Ascending aorta (tissue), 2 donors: ENCODE results near the gene LAMA2. TPM values are rescaled to one million over a fixed set of nuclear protein-coding genes. Genes with fewer than 3 reads are reported as not detected.

Experiments used
- DNase-seq, 2 donors: peaks; one replicate each; pipeline ENCODE4 v3.0.0-alpha.2; 2019; ENCODE audit warnings: low spot score in 2 of 2
- H3K27ac ChIP-seq, 2 donors: fragments of 200-600 bp; sonication (generic); one replicate each; pipeline ENCODE4 v1.5.1; 2016 to 2017; ENCODE audit warnings: mild to moderate bottlenecking in 1 of 2
- H3K27me3 ChIP-seq: fragments of 200-600 bp; sonication (generic); one replicate; pipeline ENCODE4 v1.5.1; 2017
- H3K36me3 ChIP-seq, 2 donors: fragments of 200-600 bp; sonication (generic); one replicate each; pipeline ENCODE4 v1.5.1; 2016
- H3K4me1 ChIP-seq, 2 donors: fragments of 200-600 bp; sonication (generic); one replicate each; pipeline ENCODE4 v1.5.1; 2016 to 2017; ENCODE audit warnings: mild to moderate bottlenecking in 1 of 2
- H3K4me3 ChIP-seq, 2 donors: fragments of 200-600 bp; sonication (generic); one replicate each; pipeline ENCODE4 v1.5.1; 2016 to 2017; ENCODE audit warnings: mild to moderate bottlenecking in 1 of 2
- H3K9me3 ChIP-seq, 2 donors: fragments of 200-600 bp; sonication (generic); one replicate each; pipeline ENCODE4 v1.5.1; 2016
- intact Hi-C: fragments of 100-400 bp; cut with DNase I; formaldehyde crosslinking; loops from one replicate; pipeline ENCODE4 v1.15.1; 2023
- total RNA-seq: library from RNA; depleted of rRNA; stranded (reverse); fragments of >200 nt; gene quantifications from one replicate; pipeline ENCODE4 v1.1.0, GENCODE V29; 2016
- TF ChIP-seq, protein P1 (sequence below), 3 experiments: fragments of 200-600 bp in 2 of 3; fragments of 450-650 bp in 1 of 3; sonication (generic) in 2 of 3; IDR thresholded peaks; one replicate each; pipeline ENCODE4 v1.5.1; 2016 to 2019; ENCODE audit warnings: antibody characterized with exemption in 3 of 3, mild to moderate bottlenecking in 1 of 3, moderate library complexity in 1 of 3

LAMA2 gene
- total RNA-seq, 1 donor from 2014 or later = 45.2 TPM

DNA sequence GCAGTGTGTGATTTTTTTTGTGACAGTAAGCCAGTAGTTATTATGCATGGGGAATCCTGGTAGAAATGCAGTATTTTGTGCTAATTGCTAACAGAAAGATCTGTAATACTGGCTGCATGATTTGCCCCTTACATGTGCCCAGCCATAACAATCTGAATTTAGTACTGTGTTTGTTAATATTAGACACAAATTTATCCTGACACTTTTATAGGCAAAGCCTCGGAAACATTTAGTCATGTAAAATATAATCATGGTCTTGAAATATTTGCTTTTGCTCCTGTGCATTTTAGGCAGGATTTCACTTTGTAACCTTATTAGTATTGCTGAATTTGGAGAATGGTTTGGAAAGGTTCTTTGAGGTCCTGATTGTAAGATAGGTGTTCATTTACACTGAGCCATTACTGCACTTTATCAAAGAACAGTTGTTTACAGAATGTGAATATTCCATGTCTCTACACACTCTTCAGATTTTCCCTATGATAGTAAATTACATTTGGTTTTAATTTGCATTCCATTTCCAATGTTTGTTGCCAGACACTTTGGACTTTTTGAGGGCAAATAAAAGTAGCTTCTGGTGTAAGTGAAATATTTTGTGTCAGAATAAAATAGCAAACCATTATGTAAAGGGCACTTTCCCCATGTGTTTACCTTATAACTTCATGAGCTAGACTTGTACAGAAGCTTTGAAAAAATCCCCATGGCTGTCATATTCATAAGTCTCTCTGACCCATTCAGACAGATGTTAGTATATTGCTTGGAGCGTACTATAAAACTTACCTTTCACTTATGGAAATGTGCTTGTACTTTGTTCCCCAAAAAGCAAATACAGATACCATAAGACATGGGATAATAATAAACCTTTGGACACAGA lies 477.1 kb downstream of the LAMA2 start:
- no peaks in the 10 kb centered on the region for H3K27me3 ChIP-seq
- no peaks in the 10 kb centered on the region for H3K4me1 ChIP-seq
- no peak overlapping the region for H3K27ac ChIP-seq
- no peaks in the 10 kb centered on the region for H3K9me3 ChIP-seq
- intact Hi-C loops = no loop called here
- no peak overlapping the region for H3K4me3 ChIP-seq
- TF ChIP-seq, protein P1, sequence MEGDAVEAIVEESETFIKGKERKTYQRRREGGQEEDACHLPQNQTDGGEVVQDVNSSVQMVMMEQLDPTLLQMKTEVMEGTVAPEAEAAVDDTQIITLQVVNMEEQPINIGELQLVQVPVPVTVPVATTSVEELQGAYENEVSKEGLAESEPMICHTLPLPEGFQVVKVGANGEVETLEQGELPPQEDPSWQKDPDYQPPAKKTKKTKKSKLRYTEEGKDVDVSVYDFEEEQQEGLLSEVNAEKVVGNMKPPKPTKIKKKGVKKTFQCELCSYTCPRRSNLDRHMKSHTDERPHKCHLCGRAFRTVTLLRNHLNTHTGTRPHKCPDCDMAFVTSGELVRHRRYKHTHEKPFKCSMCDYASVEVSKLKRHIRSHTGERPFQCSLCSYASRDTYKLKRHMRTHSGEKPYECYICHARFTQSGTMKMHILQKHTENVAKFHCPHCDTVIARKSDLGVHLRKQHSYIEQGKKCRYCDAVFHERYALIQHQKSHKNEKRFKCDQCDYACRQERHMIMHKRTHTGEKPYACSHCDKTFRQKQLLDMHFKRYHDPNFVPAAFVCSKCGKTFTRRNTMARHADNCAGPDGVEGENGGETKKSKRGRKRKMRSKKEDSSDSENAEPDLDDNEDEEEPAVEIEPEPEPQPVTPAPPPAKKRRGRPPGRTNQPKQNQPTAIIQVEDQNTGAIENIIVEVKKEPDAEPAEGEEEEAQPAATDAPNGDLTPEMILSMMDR (IDR thresholded peaks at IDR 0.05) = no peak
- H3K36me3 ChIP-seq = no peaks in the 10 kb centered on the region
- no peak for DNase-seq

DNA sequence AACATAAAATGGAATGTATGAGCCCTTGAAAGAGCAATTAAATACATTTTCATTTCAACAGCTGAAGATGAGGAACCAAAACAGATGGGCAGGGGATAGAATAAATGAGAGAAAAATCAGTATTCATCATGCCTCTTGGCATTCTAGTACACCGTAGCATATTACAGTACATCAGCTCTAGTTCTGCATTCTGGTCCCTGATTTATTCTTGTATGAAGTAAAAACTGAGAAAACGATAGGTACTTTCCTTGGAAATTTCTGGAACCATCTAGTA lies 477.7 kb downstream of the LAMA2 start:
- intact Hi-C loops = no loop called here
- TF ChIP-seq, protein P1 (IDR thresholded peaks at IDR 0.05) = no peak
- Histone ChIP-seq H3K9me3 (no peaks in the 10 kb centered on the region), H3K36me3 (no peaks in the 10 kb centered on the region), H3K4me3 (no peak overlapping the region), H3K4me1 (no peaks in the 10 kb centered on the region), H3K27me3 (no peaks in the 10 kb centered on the region), H3K27ac (no peak overlapping the region)
- no peak for DNase-seq

GRCh38 chr6:129364037-129364436 lies 481.1 kb downstream of the LAMA2 start:
- TF ChIP-seq, protein P1 (IDR thresholded peaks at IDR 0.05) = no peak
- Histone ChIP-seq H3K27ac (no peak overlapping the region), H3K36me3 (no peaks in the 10 kb centered on the region), H3K4me3 (no peak overlapping the region), H3K9me3 (no peaks in the 10 kb centered on the region), H3K27me3 (no peaks in the 10 kb centered on the region), H3K4me1 (no peaks in the 10 kb centered on the region)
- no peak for DNase-seq
- intact Hi-C loops = no loop called here

DNA sequence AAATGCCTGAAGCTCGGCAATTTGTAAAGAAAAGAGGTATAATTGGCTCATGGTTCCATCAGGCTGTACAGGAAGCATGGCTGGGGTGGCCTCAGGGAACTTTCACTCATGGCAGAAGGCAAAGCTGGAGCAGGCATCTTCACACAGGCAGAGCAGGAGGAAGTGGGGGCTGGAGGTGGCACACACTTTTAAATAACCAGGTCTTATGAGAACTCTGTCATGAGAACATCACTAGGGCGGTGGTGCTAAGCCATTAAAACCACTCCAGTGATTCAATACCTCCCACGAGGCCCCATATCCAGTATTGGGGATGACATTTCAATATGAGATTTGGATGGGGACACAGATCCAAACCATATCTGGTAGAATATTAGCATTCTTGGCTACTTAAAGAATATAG lies 481.8 kb downstream of the LAMA2 start:
- H3K9me3 ChIP-seq = no peaks in the 10 kb centered on the region
- H3K4me1 ChIP-seq = no peaks in the 10 kb centered on the region
- no peaks in the 10 kb centered on the region for H3K27me3 ChIP-seq
- intact Hi-C loops = no loop called here
- no peaks in the 10 kb centered on the region for H3K36me3 ChIP-seq
- DNase-seq = no peak
- TF ChIP-seq, protein P1 (IDR thresholded peaks at IDR 0.05) = no peak
- H3K27ac ChIP-seq = no peak overlapping the region
- H3K4me3 ChIP-seq = no peak overlapping the region

DNA sequence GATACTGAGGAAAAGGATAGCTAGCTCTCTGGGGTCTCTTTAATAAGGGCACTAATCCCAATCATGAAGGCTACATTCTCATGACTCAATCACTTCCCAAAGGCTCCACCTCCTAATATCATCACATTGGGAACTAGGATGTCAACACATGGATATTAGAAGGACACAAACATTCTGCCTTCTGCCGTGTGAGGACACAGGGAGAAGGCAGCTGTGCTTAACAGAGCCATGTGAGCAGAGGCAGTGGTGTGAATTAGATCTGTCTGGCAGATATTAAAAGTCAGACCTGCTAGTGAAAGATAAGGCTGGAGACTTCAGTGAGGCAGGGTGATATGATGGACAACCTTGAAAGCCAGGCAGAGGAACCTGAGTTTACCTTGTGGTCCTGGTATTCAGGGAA lies 485.1 kb downstream of the LAMA2 start:
- no peaks in the 10 kb centered on the region for H3K9me3 ChIP-seq
- TF ChIP-seq, protein P1 (IDR thresholded peaks at IDR 0.05) = no peak
- intact Hi-C loops = no loop called here
- no peak for DNase-seq
- H3K4me3 ChIP-seq = no peak overlapping the region
- H3K4me1 ChIP-seq = no peaks in the 10 kb centered on the region
- no peaks in the 10 kb centered on the region for H3K36me3 ChIP-seq
- no peaks in the 10 kb centered on the region for H3K27me3 ChIP-seq
- no peak overlapping the region for H3K27ac ChIP-seq

- H3K27ac ChIP-seq = no peak overlapping the region
- no peak for DNase-seq
- intact Hi-C loops = no loop called here
- no peaks in the 10 kb centered on the region for H3K36me3 ChIP-seq
- H3K27me3 ChIP-seq = no peaks in the 10 kb centered on the region
- no peaks in the 10 kb centered on the region for H3K9me3 ChIP-seq
- no peaks in the 10 kb centered on the region for H3K4me1 ChIP-seq
- no peak overlapping the region for H3K4me3 ChIP-seq
- TF ChIP-seq, protein P1 (IDR thresholded peaks at IDR 0.05) = no peak
Measured at GRCh38 chr6:129368970-129369369, 486.0 kb downstream of the LAMA2 start.
